Measurements from ENCODE around the gene CCDC28B.
"Not testable (repeated sequence)": the region's sequence is repeated elsewhere in the genome, so short reads cannot be mapped to it uniquely, and the experiment has no call there.

Gene CCDC28B

DNA sequence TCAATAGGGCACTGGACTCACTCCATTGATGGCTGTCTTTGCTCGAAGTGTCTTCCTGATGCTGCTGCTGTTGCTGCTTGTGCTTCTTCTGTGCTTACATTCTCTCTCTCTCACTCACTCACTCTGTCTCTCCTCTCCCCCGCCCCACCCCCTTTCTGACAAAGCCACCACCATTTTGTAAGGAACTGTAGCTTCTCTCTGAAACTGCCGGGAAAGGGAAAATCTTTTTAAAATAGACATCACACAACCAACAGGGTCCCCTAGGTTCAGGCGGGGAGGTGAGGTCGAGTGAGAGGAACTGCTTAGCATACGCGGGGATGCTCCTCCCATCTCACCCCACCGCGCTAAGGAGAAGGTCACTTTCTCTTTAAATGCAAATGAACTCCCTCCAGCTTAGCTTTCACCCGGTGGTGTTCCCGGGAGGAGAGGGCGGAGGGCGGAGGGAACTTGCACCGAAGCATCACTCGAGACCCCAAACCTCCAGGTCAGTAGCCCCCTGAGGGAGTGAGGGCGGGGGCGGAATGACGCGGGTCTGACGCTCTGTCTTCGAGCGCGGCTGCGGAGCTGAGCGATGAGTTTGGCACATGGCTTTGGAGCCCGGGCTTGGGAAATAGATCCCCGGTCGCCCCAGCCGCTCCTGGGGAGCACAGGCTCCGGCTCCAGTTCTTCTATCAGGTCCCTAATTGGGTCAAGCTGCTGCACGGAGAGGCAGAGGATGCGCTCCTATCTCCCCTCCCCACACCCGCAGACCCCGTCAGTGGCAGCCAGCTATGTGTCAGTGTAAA lies at the start of gene CCDC28B:
CCDC28B (plus strand) TSS at position 370 of the 785 bp plus-strand sequence. CDS start 1,341 bp downstream, outside the sequence.
- DNase-seq (ENCODE audit: low spot score), result peak; percentile 60

- DNase-seq (ENCODE audit: low spot score), result no peak
Measured at GRCh38 chr1:32150847-32151246, 49.5 kb upstream of the CCDC28B start.

DNA sequence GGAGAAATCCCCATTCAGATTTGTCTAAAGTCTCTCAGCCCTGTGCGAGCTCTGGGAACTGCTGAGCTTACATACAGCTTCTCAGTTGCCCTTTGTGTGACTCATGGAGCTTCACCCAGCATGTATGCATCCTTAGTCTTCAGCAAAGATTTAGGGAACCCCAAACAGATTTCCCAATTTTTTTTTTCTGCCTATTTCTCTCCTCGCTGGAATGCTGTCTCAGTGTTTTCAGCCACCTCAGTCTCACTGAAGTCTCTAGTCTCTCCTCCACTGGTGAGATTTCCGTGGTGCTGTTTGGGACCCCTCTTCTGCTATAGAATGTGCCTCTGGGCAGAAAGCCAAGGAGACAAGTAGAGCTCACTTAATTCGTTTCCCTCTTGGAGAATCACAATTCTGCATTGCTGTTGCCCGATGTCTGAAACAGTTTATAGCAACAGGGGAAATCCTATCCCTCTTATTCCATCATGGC lies 49.0 kb upstream of the CCDC28B start:
- DNase-seq (ENCODE audit: low spot score), result no peak

DNA sequence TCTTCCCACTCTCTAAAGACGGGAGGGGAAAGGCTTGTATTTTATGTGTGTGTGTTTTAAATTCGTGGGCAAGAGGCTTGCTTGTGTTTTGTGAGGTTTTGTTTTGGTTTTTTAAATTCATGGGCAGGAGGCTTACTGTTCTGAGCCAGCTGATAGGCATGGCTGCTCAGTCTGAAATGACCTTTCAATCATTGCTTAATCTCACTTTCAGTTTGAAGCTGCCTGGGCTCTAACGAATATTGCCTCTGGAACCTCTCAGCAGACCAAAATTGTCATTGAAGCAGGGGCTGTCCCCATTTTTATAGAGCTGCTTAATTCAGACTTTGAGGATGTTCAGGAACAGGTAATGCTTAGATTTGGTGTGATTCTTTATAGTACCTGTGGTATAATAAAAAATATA lies 41.2 kb upstream of the CCDC28B start:
- no peak for DNase-seq (ENCODE audit: low spot score)

DNA sequence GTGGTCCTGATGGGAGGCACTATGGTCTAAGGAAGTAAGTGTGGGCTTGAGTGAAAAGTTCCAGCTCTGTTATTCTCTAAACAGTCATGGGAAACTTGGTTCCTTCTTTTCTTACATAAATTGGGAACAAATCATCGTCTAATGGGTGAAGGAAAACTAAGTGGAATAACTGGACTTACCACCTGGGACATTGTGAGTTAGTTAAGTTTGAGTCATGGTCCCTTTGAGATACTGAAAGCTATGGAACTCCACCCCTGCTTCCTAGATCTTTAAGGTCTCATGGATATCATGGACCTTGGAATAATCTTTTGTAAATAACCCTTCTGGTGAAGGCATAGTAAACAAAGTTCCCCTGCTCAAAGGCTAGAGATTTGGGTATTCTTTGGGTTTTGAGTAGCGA lies 37.0 kb upstream of the CCDC28B start:
- DNase-seq (ENCODE audit: low spot score), result no peak

- DNase-seq (ENCODE audit: low spot score), result not testable (repeated sequence)
Measured at GRCh38 chr1:32165633-32166032, 34.8 kb upstream of the CCDC28B start.

DNA sequence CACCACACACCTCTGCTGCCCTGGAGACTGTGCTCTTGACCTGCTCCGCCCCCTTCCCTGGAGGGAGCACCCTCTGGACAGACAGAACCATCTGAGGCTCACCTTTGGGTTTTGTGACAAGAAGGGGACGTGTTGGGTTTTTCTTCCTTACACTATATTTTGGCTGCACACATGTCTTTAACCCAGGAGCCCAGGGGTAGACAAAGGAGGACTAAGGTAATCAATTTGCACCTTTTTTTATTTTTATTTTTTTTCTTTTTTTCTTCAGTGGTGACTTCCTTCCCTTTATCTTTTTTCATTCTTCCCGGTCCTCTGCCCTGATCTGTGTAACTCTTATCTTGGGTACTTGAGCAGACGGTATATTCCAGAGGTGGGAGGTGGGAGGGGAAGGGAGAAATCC lies 29.4 kb upstream of the CCDC28B start:
- no peak for DNase-seq (ENCODE audit: low spot score)

- DNase-seq (ENCODE audit: low spot score), result peak; percentile 57
Measured at GRCh38 chr1:32172621-32173245, 27.7 kb upstream of the CCDC28B start.

GRCh38 chr1:32178380-32179192 lies 21.8 kb upstream of the CCDC28B start:
- no peak for DNase-seq (ENCODE audit: low spot score)

DNA sequence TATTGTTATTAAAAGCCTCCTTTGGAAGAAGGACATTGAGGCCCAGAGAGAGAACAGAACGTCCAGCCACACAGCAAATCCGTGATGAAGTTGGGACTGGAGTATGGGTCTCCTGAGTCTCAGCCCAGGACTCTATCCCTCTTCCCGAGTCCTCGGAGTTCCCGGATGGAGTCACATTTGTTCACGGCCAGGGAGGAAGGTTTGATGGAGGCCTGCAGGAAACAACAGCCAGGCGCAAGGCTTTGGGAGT lies 21.3 kb upstream of the CCDC28B start:
- DNase-seq (ENCODE audit: low spot score), result no peak

GRCh38 chr1:32179443-32180185 lies 20.8 kb upstream of the CCDC28B start, which contains the start of gene TXLNA:
Gene TXLNA (plus strand): TSS chr1:32179675. CDS start chr1:32180346, 671 bp downstream.
- DNase-seq (ENCODE audit: low spot score), result peak; percentile 93

DNA sequence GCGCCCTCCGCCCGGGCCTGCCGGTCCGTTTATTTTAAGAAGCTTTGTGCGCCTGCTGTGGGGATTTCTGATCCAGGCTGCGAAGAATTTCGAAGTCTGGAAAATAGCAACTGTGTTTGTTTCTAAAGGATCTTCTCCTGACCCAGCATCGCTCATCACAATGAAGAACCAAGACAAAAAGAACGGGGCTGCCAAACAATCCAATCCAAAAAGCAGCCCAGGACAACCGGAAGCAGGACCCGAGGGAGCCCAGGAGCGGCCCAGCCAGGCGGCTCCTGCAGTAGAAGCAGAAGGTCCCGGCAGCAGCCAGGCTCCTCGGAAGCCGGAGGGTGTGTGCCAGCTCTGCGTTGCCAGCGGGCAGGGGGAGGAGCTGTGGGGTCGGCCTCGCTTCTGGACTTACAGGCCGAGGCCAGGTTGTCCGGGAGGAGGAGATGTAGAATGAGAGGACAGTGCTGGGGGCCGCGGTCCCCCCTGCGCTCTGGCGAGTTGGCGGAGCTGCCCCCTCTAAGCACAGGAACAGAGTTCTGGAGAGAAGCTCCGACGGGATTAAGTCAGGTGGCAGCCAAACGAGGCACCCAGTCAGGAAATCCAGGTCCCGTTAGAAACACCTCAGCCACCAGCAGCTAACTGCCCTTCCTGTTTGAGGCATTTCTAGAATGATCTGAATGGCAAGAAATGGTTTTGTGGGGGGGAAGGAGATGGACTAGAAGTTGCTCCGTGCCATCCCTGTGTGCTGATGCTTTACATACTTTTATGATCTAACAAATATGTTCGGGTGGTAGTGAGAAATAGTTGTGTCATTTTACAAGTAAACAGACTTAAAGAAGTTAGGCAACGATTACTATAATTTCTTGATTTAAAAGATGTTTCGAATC lies 20.0 kb upstream of the CCDC28B start:
- peak; percentile 67 for DNase-seq (ENCODE audit: low spot score)

- no peak for DNase-seq (ENCODE audit: low spot score)
Measured at GRCh38 chr1:32181065-32181464, 19.3 kb upstream of the CCDC28B start.

DNA sequence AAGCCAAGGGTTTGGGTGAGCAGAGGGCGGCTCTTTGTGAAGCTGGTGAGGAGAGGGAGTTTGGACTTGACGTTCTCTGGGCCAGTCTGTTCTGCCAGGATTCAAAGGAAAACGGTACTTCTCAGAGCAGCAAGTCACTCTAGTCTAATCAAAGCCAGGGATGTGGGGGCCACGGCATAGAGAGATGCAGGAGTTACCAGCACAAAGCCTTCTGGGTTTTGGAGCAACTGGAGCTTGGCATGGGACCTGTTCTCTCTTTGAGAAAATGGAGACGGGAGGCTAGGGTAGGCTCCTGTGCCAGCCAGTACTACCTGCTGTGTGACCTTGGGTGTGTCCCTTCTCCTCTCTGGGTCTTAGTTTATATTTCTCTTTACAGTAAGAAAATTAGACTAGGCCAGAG lies 18.8 kb upstream of the CCDC28B start:
- no peak for DNase-seq (ENCODE audit: low spot score)

- DNase-seq (ENCODE audit: low spot score), result no peak
Measured at GRCh38 chr1:32182060-32182459, 18.3 kb upstream of the CCDC28B start.

GRCh38 chr1:32184650-32185049 lies 15.7 kb upstream of the CCDC28B start:
- DNase-seq (ENCODE audit: low spot score), result no peak

GRCh38 chr1:32186077-32186476 lies 14.3 kb upstream of the CCDC28B start:
- no peak for DNase-seq (ENCODE audit: low spot score)

DNA sequence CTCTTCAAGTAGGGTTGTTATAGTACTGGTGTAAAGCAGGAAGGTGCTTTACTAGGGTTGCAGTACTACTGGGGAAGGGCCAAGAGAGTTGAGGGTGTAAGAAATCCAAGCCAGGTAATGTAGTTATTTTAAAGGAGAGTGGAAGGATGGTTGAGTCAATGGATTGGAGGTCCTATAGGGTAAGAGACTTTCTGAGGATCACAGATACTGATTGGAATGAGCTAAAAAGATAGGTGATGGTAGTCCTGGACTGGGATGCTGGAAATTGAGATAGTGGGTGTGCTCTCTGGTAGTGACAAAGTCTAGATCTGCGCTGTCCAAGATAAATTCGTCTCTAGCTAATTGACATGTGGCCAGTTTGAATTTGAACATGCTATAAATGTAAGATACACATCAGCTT lies 13.9 kb upstream of the CCDC28B start:
- DNase-seq (ENCODE audit: low spot score), result no peak

DNA sequence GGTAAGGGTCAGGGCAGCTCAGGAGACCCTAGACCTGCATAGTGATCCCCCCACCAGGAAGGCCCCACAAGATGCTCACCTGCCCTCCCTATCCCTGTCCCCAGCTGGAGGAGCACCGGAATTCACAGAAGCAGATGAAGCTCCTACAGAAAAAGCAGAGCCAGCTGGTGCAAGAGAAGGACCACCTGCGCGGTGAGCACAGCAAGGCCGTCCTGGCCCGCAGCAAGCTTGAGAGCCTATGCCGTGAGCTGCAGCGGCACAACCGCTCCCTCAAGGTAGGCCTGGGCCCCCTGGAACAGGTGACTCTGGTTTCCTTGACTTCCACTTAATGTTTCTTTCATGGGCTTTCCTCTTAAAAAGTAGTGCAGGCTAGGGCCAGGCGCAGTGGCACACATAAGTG lies 12.5 kb upstream of the CCDC28B start:
- no peak for DNase-seq (ENCODE audit: low spot score)

DNA sequence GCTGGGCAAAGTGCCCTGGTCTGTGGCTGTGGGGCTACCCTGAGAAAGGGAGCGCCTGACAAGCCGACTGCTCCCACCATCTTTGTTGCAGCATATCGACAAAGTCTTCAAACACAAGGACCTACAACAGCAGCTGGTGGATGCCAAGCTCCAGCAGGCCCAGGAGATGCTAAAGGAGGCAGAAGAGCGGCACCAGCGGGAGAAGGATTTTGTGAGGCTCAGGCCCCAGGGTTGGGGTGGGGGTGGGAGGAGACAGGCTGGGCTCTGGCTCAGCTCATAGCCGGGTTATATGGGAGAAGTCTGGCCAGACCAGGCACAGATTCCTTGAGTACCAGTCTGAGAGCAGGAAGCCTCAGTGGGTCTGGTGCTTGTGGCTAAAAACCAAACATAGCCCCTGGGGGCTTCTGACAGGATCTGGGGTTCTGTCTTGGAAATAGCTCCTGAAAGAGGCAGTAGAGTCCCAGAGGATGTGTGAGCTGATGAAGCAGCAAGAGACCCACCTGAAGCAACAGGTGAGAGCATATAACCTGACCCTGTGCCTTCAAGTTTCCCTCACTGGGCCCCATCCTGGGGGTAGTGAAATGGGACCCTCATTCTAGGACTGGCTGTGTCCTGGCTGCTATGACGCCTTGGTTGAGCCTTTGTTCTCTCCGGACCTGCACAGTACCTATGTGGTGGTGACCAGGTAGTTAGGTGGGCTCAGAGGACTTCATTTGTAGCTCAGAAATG lies 8.0 kb upstream of the CCDC28B start:
- DNase-seq (ENCODE audit: low spot score), result no peak

All from kidney tubule cell (primary cell).